GM23338 (cell line): ENCODE results near the gene SNRNP200. TPM values are rescaled to one million over a fixed set of nuclear protein-coding genes. Genes with fewer than 3 reads are reported as not detected.

Experiments
- ATAC-seq: fragments of 200-7000 bp; cut with Tn5 transposase; 3 replicates; pipeline ENCODE4 v1.9.1; 2020
- DNase-seq: peaks from one replicate; pipeline ENCODE4 v3.0.0-alpha.2; 2015; ENCODE audit warnings: low spot score
- H2AFZ ChIP-seq: fragments of 200-600 bp; sonication (generic); 2 replicates; pipeline ENCODE4 v1.8.0; 2016; ENCODE audit warnings: antibody characterized with exemption, mild to moderate bottlenecking, moderate library complexity
- H3F3A ChIP-seq: fragments of 200-600 bp; sonication (generic); replicated peaks from 2 replicates; pipeline ENCODE4 v1.8.0; 2017; ENCODE audit warnings: antibody characterized with exemption, mixed run types, low read depth
- H3K27ac ChIP-seq: fragments of 200-600 bp; sonication (generic); 2 replicates; pipeline ENCODE4 v1.6.1; 2016; ENCODE audit warnings: low read depth
- H3K27me3 ChIP-seq: fragments of 200-600 bp; sonication (generic); 2 replicates; pipeline ENCODE4 v1.8.0; 2016; ENCODE audit warnings: mild to moderate bottlenecking, mixed run types, moderate library complexity; ENCODE audit not compliant: insufficient read depth
- H3K36me3 ChIP-seq: fragments of 200-600 bp; sonication (generic); 2 replicates; pipeline ENCODE4 v1.8.0; 2016; ENCODE audit warnings: mild to moderate bottlenecking; ENCODE audit not compliant: insufficient read depth
- H3K4me1 ChIP-seq: fragments of 200-600 bp; sonication (generic); 2 replicates; pipeline ENCODE4 v1.8.0; 2016; ENCODE audit warnings: mild to moderate bottlenecking, moderate library complexity; ENCODE audit not compliant: insufficient read depth
- H3K4me2 ChIP-seq: fragments of 200-600 bp; sonication (generic); 2 replicates; pipeline ENCODE4 v1.7.1; 2017; ENCODE audit warnings: mixed run types
- H3K4me3 ChIP-seq: fragments of 200-600 bp; sonication (generic); 2 replicates; pipeline ENCODE4 v1.6.1; 2016; ENCODE audit warnings: mixed run types
- H3K79me2 ChIP-seq: fragments of 200-600 bp; sonication (generic); replicated peaks from 2 replicates; pipeline ENCODE4 v1.8.0; 2017; ENCODE audit warnings: mild to moderate bottlenecking; ENCODE audit not compliant: insufficient read depth
- H3K9me2 ChIP-seq: fragments of 200-600 bp; sonication (generic); 2 replicates; pipeline ENCODE4 v1.8.0; 2017; ENCODE audit not compliant: insufficient read depth
- H4K20me1 ChIP-seq: fragments of 200-600 bp; sonication (generic); replicated peaks from 2 replicates; pipeline ENCODE4 v1.8.0; 2017; ENCODE audit warnings: mild to moderate bottlenecking; ENCODE audit not compliant: insufficient read depth
- H3K27ac Mint-ChIP-seq: 2 replicates; pipeline ENCODE4 v1.8.0; 2020; ENCODE audit warnings: inconsistent platforms, mild to moderate bottlenecking, moderate library complexity, mixed read lengths
- H3K27me3 Mint-ChIP-seq: 3 replicates; pipeline ENCODE4 v1.8.0; 2022; ENCODE audit warnings: low read depth, mild to moderate bottlenecking, moderate library complexity, mixed read lengths, inconsistent platforms; ENCODE audit not compliant: insufficient read depth, poor library complexity
- H3K36me3 Mint-ChIP-seq: 3 replicates; pipeline ENCODE4 v1.8.0; 2021; ENCODE audit warnings: low read depth, mild to moderate bottlenecking, inconsistent platforms, moderate library complexity, mixed read lengths
- H3K4me1 Mint-ChIP-seq: 3 replicates; pipeline ENCODE4 v1.8.0; 2020; ENCODE audit warnings: mild to moderate bottlenecking, inconsistent platforms, mixed read lengths
- H3K4me3 Mint-ChIP-seq: 3 replicates; pipeline ENCODE4 v1.8.0; 2021; ENCODE audit warnings: moderate library complexity, mild to moderate bottlenecking, inconsistent platforms, mixed read lengths
- H3K9me3 Mint-ChIP-seq: 3 replicates; pipeline ENCODE4 v1.8.0; 2020; ENCODE audit warnings: moderate library complexity, mild to moderate bottlenecking, inconsistent platforms, mixed read lengths
- CREB1 ChIP-seq: fragments of 250-450 bp; sonication (Bioruptor Pico); IDR thresholded peaks from 2 replicates; pipeline ENCODE4 v1.5.0; 2020; ENCODE audit warnings: low read depth, mild to moderate bottlenecking, moderate library complexity
- JUNB ChIP-seq: IDR thresholded peaks from one replicate; pipeline ENCODE4 v1.6.1; 2016; ENCODE audit warnings: antibody characterized with exemption; ENCODE audit not compliant: unreplicated experiment
- NANOG ChIP-seq: IDR thresholded peaks from 2 replicates; pipeline ENCODE4 v1.6.1; 2016; ENCODE audit warnings: antibody characterized with exemption, borderline replicate concordance
- POLR2AphosphoS5 ChIP-seq: IDR thresholded peaks from 2 replicates; pipeline ENCODE4 v1.6.1; 2016; ENCODE audit warnings: antibody characterized with exemption, low read depth
- ZNF114 ChIP-seq: fragments of 250-450 bp; sonication (Bioruptor Pico); IDR thresholded peaks from 2 replicates; pipeline ENCODE4 v1.5.0; 2020; ENCODE audit warnings: mild to moderate bottlenecking, moderate library complexity
- ZNF331 ChIP-seq: fragments of 250-450 bp; sonication (Bioruptor Pico); IDR thresholded peaks from 2 replicates; pipeline ENCODE4 v1.5.0; 2020; ENCODE audit warnings: low read depth, mild to moderate bottlenecking, moderate library complexity
- polyA plus RNA-seq: library from polyadenylated mRNA; unstranded; fragments of >200 nt; fragmentation: Nextera tagmentation; extraction: Ambion mirVana; gene quantifications from 2 replicates; pipeline ENCODE4 v1.2.1, GENCODE V29; 2016
- total RNA-seq: library from RNA; depleted of rRNA; stranded (reverse); fragments of >200 nt; shearing (Covaris generic); gene quantifications from 2 replicates; pipeline ENCODE4 v1.2.3, GENCODE V29; 2014
- TF ChIP-seq, protein P1 (sequence below), 2 experiments: fragments of 200-600 bp in 1 of 2; sonication (generic) in 1 of 2; conservative IDR thresholded peaks; 2 replicates each; pipeline versions ENCODE4 v1.5.1 to v1.6.1; 2016 to 2017; ENCODE audit warnings: antibody characterized with exemption in 2 of 2, low read depth in 2 of 2, mild to moderate bottlenecking in 2 of 2, moderate library complexity in 1 of 2
- TF ChIP-seq, protein P2 (sequence below): fragments of 250-450 bp; sonication (Bioruptor Pico); IDR thresholded peaks from 2 replicates; pipeline ENCODE4 v1.5.0; 2020; ENCODE audit warnings: mild to moderate bottlenecking, moderate library complexity
- TF ChIP-seq, protein P3 (sequence below): IDR thresholded peaks from one replicate; pipeline ENCODE4 v1.6.1; 2018; ENCODE audit warnings: antibody characterized with exemption; ENCODE audit not compliant: unreplicated experiment

The SNRNP200 gene
- total and polyA plus RNA-seq, 2 experiments from 2014 or later: 70.7 to 179 TPM

DNA sequence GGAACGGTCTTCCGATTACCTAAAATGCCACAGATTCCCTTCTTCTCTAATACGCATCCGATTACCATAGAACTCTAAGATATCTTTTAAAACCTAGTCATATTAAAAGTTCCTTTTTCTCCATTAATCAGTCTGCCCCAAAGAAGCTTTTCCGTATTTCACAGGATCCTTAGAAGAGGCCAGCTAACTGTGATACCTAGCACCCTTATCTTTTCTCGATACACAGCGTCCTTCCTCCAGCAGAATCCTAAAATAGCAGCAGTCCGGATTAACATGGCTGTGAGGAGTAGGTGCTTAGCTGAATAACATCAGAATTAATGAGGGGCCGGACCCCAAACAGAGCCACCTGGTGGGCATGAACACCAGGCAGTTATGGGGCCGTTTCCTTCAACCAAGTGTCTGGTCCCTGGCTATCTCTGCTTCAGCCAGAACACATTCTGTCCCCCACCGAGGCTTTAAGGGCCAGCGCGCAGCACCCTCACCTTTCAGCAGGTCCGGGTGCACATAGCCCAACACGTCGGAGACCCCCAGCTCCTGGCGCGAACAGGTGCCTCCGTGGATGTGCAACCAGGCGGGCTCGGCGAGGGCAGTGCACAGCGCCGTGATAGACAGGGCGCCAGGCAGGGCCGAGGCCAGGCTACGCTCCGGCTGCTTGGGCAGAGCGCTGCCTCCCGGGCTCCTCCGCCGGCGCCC, 40.5 kb downstream of the SNRNP200 start:
- Histone ChIP-seq H3K79me2 (peaks cover 55% of the 10 kb centered on the region), H2AFZ (no peak overlapping the region), H3K4me2 (peak overlapping the region; percentile 93), H4K20me1 (peaks cover 48% of the 10 kb centered on the region), H3K36me3 (peaks cover 17% of the 10 kb centered on the region), H3F3A (peaks cover 10% of the 10 kb centered on the region), H3K27me3 (no peaks in the 10 kb centered on the region), H3K9me2 (no peaks in the 10 kb centered on the region), H3K4me1 (peaks cover 10% of the 10 kb centered on the region; the same call in 1 of the 2 replicates), H3K27ac (no peak overlapping the region), H3K4me3 (peak overlapping the region; percentile 100)
- no peak overlapping the region for H3K27ac Mint-ChIP-seq
- peaks cover 12% of the 10 kb centered on the region for H3K27me3 Mint-ChIP-seq
- H3K9me3 Mint-ChIP-seq: no peaks in the 10 kb centered on the region; the same call in 2 of the 3 replicates
- H3K4me3 Mint-ChIP-seq: peak overlapping the region; percentile 73
- DNase-seq: peak; percentile 50
- ATAC-seq: peak; percentile 2
- TF ChIP-seq, protein P1, sequence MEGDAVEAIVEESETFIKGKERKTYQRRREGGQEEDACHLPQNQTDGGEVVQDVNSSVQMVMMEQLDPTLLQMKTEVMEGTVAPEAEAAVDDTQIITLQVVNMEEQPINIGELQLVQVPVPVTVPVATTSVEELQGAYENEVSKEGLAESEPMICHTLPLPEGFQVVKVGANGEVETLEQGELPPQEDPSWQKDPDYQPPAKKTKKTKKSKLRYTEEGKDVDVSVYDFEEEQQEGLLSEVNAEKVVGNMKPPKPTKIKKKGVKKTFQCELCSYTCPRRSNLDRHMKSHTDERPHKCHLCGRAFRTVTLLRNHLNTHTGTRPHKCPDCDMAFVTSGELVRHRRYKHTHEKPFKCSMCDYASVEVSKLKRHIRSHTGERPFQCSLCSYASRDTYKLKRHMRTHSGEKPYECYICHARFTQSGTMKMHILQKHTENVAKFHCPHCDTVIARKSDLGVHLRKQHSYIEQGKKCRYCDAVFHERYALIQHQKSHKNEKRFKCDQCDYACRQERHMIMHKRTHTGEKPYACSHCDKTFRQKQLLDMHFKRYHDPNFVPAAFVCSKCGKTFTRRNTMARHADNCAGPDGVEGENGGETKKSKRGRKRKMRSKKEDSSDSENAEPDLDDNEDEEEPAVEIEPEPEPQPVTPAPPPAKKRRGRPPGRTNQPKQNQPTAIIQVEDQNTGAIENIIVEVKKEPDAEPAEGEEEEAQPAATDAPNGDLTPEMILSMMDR (conservative IDR thresholded peaks at IDR 0.05; ENCODE audit: low read depth in 2 of 2): peak; percentile 45 to 46
- TF ChIP-seq NANOG: no peak
- H3K4me1 Mint-ChIP-seq: peaks cover 27% of the 10 kb centered on the region
- peaks cover 29% of the 10 kb centered on the region for H3K36me3 Mint-ChIP-seq

DNA sequence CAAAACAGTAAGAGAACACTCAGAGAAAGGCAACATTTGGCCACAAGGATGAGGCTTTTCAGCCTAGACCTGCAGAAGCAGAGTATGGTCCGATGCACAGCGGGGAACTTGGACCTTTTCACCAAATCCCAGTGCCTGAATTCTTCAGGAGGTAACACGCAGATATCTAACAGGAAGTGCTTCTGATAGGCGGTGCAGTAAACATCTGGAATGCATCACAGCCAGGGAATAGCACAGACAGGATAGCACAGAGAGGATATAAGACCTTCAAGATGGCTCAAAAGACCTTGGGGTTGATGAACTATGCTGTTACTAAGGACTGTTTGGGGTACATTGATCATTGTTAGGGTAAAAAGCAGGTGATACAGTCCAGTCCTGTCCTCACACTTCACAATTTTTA, 41.3 kb downstream of the SNRNP200 start:
- Histone ChIP-seq H3K79me2 (peaks cover 55% of the 10 kb centered on the region), H3F3A (peaks cover 10% of the 10 kb centered on the region), H3K27ac (no peak overlapping the region), H2AFZ (no peak overlapping the region), H3K36me3 (peaks cover 18% of the 10 kb centered on the region), H3K4me2 (peak overlapping the region; percentile 93; the same call in 1 of the 2 replicates), H3K4me3 (peak overlapping the region; percentile 100; the same call in 1 of the 2 replicates), H3K27me3 (no peaks in the 10 kb centered on the region), H3K4me1 (peaks cover 10% of the 10 kb centered on the region; the same call in 1 of the 2 replicates), H4K20me1 (peaks cover 54% of the 10 kb centered on the region), H3K9me2 (no peaks in the 10 kb centered on the region)
- Mint-ChIP-seq H3K27ac (no peak overlapping the region), H3K4me1 (peaks cover 27% of the 10 kb centered on the region), H3K9me3 (no peaks in the 10 kb centered on the region; the same call in 2 of the 3 replicates), H3K27me3 (peaks cover 12% of the 10 kb centered on the region), H3K4me3 (peak overlapping the region; percentile 73), H3K36me3 (peaks cover 22% of the 10 kb centered on the region)
- DNase-seq (no peak), ATAC-seq (no peak)
- TF ChIP-seq, protein P2, sequence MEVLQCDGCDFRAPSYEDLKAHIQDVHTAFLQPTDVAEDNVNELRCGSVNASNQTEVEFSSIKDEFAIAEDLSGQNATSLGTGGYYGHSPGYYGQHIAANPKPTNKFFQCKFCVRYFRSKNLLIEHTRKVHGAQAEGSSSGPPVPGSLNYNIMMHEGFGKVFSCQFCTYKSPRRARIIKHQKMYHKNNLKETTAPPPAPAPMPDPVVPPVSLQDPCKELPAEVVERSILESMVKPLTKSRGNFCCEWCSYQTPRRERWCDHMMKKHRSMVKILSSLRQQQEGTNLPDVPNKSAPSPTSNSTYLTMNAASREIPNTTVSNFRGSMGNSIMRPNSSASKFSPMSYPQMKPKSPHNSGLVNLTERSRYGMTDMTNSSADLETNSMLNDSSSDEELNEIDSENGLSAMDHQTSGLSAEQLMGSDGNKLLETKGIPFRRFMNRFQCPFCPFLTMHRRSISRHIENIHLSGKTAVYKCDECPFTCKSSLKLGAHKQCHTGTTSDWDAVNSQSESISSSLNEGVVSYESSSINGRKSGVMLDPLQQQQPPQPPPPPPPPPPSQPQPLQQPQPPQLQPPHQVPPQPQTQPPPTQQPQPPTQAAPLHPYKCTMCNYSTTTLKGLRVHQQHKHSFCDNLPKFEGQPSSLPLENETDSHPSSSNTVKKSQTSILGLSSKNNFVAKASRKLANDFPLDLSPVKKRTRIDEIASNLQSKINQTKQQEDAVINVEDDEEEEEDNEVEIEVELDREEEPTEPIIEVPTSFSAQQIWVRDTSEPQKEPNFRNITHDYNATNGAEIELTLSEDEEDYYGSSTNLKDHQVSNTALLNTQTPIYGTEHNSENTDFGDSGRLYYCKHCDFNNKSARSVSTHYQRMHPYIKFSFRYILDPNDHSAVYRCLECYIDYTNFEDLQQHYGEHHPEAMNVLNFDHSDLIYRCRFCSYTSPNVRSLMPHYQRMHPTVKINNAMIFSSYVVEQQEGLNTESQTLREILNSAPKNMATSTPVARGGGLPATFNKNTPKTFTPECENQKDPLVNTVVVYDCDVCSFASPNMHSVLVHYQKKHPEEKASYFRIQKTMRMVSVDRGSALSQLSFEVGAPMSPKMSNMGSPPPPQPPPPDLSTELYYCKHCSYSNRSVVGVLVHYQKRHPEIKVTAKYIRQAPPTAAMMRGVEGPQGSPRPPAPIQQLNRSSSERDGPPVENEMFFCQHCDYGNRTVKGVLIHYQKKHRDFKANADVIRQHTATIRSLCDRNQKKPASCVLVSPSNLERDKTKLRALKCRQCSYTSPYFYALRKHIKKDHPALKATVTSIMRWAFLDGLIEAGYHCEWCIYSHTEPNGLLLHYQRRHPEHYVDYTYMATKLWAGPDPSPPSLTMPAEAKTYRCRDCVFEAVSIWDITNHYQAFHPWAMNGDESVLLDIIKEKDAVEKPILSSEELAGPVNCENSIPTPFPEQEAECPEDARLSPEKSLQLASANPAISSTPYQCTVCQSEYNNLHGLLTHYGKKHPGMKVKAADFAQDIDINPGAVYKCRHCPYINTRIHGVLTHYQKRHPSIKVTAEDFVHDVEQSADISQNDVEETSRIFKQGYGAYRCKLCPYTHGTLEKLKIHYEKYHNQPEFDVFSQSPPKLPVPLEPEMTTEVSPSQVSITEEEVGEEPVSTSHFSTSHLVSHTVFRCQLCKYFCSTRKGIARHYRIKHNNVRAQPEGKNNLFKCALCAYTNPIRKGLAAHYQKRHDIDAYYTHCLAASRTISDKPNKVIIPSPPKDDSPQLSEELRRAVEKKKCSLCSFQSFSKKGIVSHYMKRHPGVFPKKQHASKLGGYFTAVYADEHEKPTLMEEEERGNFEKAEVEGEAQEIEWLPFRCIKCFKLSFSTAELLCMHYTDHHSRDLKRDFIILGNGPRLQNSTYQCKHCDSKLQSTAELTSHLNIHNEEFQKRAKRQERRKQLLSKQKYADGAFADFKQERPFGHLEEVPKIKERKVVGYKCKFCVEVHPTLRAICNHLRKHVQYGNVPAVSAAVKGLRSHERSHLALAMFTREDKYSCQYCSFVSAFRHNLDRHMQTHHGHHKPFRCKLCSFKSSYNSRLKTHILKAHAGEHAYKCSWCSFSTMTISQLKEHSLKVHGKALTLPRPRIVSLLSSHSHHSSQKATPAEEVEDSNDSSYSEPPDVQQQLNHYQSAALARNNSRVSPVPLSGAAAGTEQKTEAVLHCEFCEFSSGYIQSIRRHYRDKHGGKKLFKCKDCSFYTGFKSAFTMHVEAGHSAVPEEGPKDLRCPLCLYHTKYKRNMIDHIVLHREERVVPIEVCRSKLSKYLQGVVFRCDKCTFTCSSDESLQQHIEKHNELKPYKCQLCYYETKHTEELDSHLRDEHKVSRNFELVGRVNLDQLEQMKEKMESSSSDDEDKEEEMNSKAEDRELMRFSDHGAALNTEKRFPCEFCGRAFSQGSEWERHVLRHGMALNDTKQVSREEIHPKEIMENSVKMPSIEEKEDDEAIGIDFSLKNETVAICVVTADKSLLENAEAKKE (CRISPR knock-in tag): no peak
- TF ChIP-seq ZNF331 (CRISPR knock-in tag): no peak
- TF ChIP-seq, protein P3, sequence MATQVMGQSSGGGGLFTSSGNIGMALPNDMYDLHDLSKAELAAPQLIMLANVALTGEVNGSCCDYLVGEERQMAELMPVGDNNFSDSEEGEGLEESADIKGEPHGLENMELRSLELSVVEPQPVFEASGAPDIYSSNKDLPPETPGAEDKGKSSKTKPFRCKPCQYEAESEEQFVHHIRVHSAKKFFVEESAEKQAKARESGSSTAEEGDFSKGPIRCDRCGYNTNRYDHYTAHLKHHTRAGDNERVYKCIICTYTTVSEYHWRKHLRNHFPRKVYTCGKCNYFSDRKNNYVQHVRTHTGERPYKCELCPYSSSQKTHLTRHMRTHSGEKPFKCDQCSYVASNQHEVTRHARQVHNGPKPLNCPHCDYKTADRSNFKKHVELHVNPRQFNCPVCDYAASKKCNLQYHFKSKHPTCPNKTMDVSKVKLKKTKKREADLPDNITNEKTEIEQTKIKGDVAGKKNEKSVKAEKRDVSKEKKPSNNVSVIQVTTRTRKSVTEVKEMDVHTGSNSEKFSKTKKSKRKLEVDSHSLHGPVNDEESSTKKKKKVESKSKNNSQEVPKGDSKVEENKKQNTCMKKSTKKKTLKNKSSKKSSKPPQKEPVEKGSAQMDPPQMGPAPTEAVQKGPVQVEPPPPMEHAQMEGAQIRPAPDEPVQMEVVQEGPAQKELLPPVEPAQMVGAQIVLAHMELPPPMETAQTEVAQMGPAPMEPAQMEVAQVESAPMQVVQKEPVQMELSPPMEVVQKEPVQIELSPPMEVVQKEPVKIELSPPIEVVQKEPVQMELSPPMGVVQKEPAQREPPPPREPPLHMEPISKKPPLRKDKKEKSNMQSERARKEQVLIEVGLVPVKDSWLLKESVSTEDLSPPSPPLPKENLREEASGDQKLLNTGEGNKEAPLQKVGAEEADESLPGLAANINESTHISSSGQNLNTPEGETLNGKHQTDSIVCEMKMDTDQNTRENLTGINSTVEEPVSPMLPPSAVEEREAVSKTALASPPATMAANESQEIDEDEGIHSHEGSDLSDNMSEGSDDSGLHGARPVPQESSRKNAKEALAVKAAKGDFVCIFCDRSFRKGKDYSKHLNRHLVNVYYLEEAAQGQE: no peak
- no peak for TF ChIP-seq CREB1 (CRISPR knock-in tag)
- no peak for TF ChIP-seq ZNF114 (CRISPR knock-in tag)
- no peak for TF ChIP-seq JUNB
- TF ChIP-seq POLR2AphosphoS5: no peak
